Activated CD8-positive, alpha-beta T cell treated with anti-CD3 and anti-CD28 coated beads for 36 hours (primary cell): ENCODE measurements around the gene SRMS. TPM values are rescaled to one million over a fixed set of nuclear protein-coding genes. Genes with fewer than 3 reads are reported as not detected.
A peak's percentile ranks its signal among the peaks of the same experiment; 100 is the strongest.

ENCODE experiments used
- ATAC-seq: fragments of 200-7000 bp; cut with Tn5 transposase; one replicate; pipeline ENCODE4 v1.10.0; 2021; ENCODE audit warnings: mild to moderate bottlenecking, moderate library complexity
- CTCF ChIA-PET: fragments of 350-600 bp; sonication (Branson Sonifier 250); formaldehyde crosslinking; loops from one replicate; lab custom pipeline; 2021; ENCODE audit warnings: antibody characterized with exemption; lab: Charles Lee
- POLR2A ChIA-PET: fragments of 350-600 bp; sonication (Branson Sonifier 250); formaldehyde crosslinking; loops from one replicate; lab custom pipeline; 2021; ENCODE audit warnings: antibody characterized with exemption; lab: Charles Lee
- DNase-seq: peaks from one replicate; pipeline ENCODE4 v3.0.0-alpha.2; 2020
- H3K27ac Mint-ChIP-seq: one replicate; pipeline ENCODE4 v1.8.0; 2021; ENCODE audit warnings: mild to moderate bottlenecking, mixed read lengths
- H3K27me3 Mint-ChIP-seq: one replicate; pipeline ENCODE4 v1.8.0; 2021; ENCODE audit warnings: mixed read lengths
- H3K36me3 Mint-ChIP-seq: one replicate; pipeline ENCODE4 v1.8.0; 2021; ENCODE audit warnings: low read depth, mixed read lengths
- H3K4me1 Mint-ChIP-seq: one replicate; pipeline ENCODE4 v1.8.0; 2021; ENCODE audit warnings: low read depth, mixed read lengths
- H3K4me3 Mint-ChIP-seq: one replicate; pipeline ENCODE4 v1.8.0; 2021; ENCODE audit warnings: mild to moderate bottlenecking, moderate library complexity, mixed read lengths
- H3K9me3 Mint-ChIP-seq: one replicate; pipeline ENCODE4 v1.8.0; 2021; ENCODE audit warnings: mixed read lengths
- intact Hi-C: fragments of 100-400 bp; cut with micrococcal nuclease; formaldehyde crosslinking; loops from one replicate; pipeline ENCODE4 v1.10.0; 2022
- total RNA-seq, 2 experiments: library from RNA; stranded (reverse); gene quantifications; one replicate each; pipeline ENCODE4 v1.2.3, GENCODE V29; 2021
- TF ChIP-seq, protein P1 (sequence below): fragments of 200-600 bp; IDR thresholded peaks from one replicate; pipeline ENCODE4 v1.8.0; 2022; ENCODE audit warnings: antibody characterized with exemption, mild to moderate bottlenecking

SRMS gene
- total RNA-seq, 2 experiments from 2014 or later = not detected

DNA sequence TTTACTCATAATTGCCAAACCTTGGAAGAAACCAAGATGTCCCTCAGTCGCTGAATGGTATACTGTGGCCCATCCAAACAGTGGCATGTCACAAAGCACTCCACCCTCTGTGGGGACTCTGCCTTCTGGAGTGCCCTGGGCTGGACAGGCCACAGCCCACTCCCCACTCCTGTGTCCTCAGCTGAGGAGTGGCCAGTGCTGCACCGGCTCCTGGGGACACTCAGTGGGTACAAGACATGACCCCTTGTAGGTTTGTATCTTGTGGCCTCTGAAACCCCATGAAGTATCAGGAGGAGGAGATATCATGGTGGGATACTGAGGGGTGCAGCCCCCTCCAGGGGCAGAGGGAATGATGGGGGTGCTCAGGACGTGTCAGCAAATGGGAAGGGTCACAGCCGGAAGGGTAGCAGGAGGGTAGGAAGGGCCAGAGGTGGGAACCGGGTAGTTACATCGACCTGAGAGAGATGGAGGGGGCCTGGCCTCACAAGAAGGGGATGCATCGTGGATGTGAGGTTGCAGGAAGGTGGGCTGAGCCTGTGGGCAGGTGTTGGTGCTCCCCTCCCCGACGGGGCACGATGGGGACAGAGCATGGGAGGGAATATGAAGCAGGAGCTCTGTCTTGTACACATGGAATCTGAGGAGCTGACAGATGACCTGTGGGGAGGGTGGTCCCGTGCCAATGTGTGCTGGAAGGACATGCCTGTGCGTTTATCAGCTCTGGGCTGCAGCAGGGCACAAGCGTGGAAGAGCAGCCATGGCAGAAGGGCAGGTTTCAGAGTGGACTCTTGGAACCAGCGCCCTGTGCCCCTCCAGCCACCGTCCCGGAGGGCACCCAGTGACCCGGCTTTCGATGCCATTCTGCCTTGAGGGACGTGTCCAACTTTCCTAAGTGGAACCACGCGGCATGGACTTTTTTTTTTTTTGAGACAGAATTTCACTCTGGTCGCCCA is 38.3 kb upstream of the SRMS start:
- no peak for ATAC-seq
- no peak for DNase-seq
- Mint-ChIP-seq H3K27me3 (no peaks in the 10 kb centered on the region), H3K36me3 (peaks cover 10% of the 10 kb centered on the region), H3K4me3 (no peak overlapping the region), H3K9me3 (no peaks in the 10 kb centered on the region), H3K27ac (no peak overlapping the region), H3K4me1 (peaks cover 11% of the 10 kb centered on the region)
- ChIA-PET CTCF (no interaction called here), POLR2A (no interaction called here)
- intact Hi-C loops = no loop called here
- TF ChIP-seq, protein P1, sequence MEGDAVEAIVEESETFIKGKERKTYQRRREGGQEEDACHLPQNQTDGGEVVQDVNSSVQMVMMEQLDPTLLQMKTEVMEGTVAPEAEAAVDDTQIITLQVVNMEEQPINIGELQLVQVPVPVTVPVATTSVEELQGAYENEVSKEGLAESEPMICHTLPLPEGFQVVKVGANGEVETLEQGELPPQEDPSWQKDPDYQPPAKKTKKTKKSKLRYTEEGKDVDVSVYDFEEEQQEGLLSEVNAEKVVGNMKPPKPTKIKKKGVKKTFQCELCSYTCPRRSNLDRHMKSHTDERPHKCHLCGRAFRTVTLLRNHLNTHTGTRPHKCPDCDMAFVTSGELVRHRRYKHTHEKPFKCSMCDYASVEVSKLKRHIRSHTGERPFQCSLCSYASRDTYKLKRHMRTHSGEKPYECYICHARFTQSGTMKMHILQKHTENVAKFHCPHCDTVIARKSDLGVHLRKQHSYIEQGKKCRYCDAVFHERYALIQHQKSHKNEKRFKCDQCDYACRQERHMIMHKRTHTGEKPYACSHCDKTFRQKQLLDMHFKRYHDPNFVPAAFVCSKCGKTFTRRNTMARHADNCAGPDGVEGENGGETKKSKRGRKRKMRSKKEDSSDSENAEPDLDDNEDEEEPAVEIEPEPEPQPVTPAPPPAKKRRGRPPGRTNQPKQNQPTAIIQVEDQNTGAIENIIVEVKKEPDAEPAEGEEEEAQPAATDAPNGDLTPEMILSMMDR = no peak

DNA sequence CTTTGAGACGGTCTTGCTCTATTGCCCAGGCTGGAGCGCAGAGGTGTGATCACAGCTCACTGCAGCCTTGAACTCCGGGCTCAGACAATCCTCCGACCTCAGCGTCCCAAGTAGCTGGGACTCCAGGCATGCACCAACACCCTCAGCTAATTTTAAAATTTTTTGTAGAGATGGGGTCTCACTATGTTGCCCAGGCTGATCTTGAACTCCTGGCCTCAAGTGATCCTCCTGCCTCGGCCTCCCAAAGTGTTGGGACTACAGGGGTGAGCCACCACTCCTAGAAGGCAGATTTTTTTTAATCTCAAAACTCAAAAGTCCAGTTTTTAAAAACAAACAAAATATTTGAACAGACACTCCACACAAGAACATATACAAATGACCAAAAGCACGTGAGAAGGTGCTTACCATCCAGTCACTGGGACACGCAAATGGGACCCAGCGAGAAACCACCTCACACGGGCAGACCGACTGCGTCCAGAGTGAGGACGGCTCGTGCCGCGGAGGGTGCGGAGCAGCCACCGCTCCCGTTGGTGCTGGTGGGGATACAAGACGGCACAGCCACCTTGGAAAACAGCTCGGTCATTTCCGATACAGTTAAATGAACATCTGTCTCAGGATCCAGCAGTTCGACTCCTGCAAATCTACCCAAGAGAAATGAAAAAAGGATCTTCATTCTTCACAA is 35.0 kb upstream of the SRMS start:
- Mint-ChIP-seq H3K27me3 (peaks cover 2% of the 10 kb centered on the region), H3K4me3 (no peak overlapping the region), H3K27ac (no peak overlapping the region), H3K36me3 (no peaks in the 10 kb centered on the region), H3K4me1 (peaks cover 4% of the 10 kb centered on the region), H3K9me3 (no peaks in the 10 kb centered on the region)
- no peak for ATAC-seq
- ChIA-PET CTCF (interaction anchor here (1.0 to 2.5 kb wide), 4 partner anchors 15 to 60 kb away, joined by 3 to 11 read pairs (median 8); partner anchors contain the start of gene PTK6), POLR2A (no interaction called here)
- intact Hi-C loops = no loop called here
- TF ChIP-seq, protein P1 = no peak
- no peak for DNase-seq

DNA sequence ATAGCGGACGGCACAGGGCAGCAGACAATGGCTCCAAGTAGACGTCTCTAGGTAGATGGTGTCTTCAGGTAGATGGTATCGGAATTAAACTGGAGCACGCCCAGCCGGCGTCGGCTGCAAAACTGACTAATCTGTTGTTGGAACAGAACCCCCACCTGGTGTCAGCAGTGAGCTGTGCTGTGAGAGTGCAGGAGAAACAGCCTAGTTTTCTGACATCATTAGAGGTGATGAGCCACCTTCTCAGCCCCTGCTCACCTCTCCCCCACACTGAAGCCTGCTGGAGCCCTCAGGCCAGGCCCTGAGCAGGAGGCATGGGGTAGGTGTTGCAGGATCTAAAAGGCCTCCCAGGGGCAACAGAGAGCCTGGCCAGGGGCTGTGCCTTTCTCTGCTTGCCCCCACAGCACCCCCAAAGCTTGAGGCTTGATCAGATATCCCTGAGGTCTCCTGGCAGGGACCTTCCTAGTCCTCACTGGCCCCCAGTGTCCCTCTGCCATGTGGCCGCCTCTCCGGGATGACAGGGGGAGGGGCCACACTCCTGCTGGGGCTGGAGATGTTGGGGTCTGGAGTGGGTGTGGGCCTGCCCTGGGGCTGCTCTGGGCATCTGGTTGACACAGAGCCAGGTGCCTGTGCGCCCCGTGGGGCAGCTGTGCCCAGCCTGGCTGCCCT is 33.4 kb upstream of the SRMS start:
- intact Hi-C loops = no loop called here
- Mint-ChIP-seq H3K27me3 (peaks cover 3% of the 10 kb centered on the region), H3K9me3 (no peaks in the 10 kb centered on the region), H3K36me3 (no peaks in the 10 kb centered on the region), H3K4me1 (no peaks in the 10 kb centered on the region), H3K27ac (no peak overlapping the region), H3K4me3 (no peak overlapping the region)
- POLR2A ChIA-PET = no interaction called here
- TF ChIP-seq, protein P1 = peak; percentile 48
- ATAC-seq (peak; percentile 98), DNase-seq (peak; percentile 83)
- CTCF ChIA-PET = interaction anchor here (1.1 to 2.5 kb wide), 5 partner anchors 9 to 61 kb away, joined by 3 to 11 read pairs (median 3); partner anchors contain the start of gene PTK6

DNA sequence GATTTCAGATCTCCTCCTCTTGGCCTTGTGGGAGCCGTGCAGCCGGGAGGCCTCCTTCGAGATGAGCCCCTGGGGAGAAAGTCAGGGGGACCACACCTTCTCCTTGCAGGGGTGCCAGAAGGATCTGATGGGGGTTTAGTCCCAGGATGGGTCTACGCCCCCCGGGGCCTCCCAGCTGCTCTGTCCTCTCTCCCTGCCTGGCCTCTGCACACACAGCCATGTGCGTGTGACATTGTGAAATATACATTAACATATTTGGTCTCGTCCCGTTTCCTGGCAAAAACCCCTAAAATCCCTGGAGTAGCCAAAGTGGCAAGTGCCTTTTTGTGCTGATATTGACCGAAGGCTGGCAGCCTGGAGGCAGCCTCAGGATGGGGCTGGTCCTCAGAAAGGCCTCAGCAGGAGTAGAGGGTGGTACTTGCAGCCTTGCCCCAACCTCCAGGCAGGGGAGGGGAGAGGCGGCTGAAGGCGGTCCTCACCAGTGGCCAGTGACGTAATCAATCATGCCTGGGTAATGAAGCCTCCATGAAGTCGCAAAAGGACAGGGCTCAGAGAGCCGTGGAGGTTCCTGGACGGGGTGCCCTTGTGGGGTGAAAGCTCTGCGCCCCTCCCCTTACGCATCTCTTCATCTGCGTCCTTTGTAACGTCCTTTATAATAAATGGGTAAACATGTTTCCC is 31.6 kb upstream of the SRMS start:
- TF ChIP-seq, protein P1 = no peak
- no peaks in the 10 kb centered on the region for H3K36me3 Mint-ChIP-seq
- POLR2A ChIA-PET = no interaction called here
- ATAC-seq (no peak), DNase-seq (no peak)
- H3K4me3 Mint-ChIP-seq = no peak overlapping the region
- CTCF ChIA-PET = interaction anchor here (0.9 to 1.2 kb wide), 3 partner anchors 40 to 201 kb away, joined by 3 to 8 read pairs (median 4); partner anchors contain the start of gene PTK6
- no peaks in the 10 kb centered on the region for H3K4me1 Mint-ChIP-seq
- H3K9me3 Mint-ChIP-seq = no peaks in the 10 kb centered on the region
- peaks cover 5% of the 10 kb centered on the region for H3K27me3 Mint-ChIP-seq
- intact Hi-C loops = no loop called here
- no peak overlapping the region for H3K27ac Mint-ChIP-seq
